Measurements from ENCODE around the gene SDHAF3.
A peak's percentile ranks its signal among the peaks of the same experiment; 100 is the strongest.
"Not testable (repeated sequence)": the region's sequence is repeated elsewhere in the genome, so short reads cannot be mapped to it uniquely, and the experiment has no call there.

Gene SDHAF3

GRCh38 chr7:97123115-97123514 is 5.6 kb downstream of the SDHAF3 start:
- DNase-seq (ENCODE audit: low read depth), result not testable (repeated sequence)

GRCh38 chr7:97126483-97127171 is 9.1 kb downstream of the SDHAF3 start:
- DNase-seq (ENCODE audit: low read depth), result no peak

GRCh38 chr7:97128736-97129135 is 11.2 kb downstream of the SDHAF3 start:
- no peak for DNase-seq (ENCODE audit: low read depth)

GRCh38 chr7:97130417-97131139 is 13.1 kb downstream of the SDHAF3 start:
- DNase-seq (ENCODE audit: low read depth), result no peak

GRCh38 chr7:97133159-97133558 is 15.7 kb downstream of the SDHAF3 start:
- no peak for DNase-seq (ENCODE audit: low read depth)

GRCh38 chr7:97138830-97139229 is 21.3 kb downstream of the SDHAF3 start:
- no peak for DNase-seq (ENCODE audit: low read depth)

- DNase-seq (ENCODE audit: low read depth), result no peak
Measured at GRCh38 chr7:97145068-97145467, 27.6 kb downstream of the SDHAF3 start.

GRCh38 chr7:97149843-97150242 is 32.3 kb downstream of the SDHAF3 start:
- no peak for DNase-seq (ENCODE audit: low read depth)

GRCh38 chr7:97155897-97156418 is 38.5 kb downstream of the SDHAF3 start:
- no peak for DNase-seq (ENCODE audit: low read depth)

GRCh38 chr7:97159984-97160383 is 42.5 kb downstream of the SDHAF3 start:
- not testable (repeated sequence) for DNase-seq (ENCODE audit: low read depth)

GRCh38 chr7:97161609-97162008 is 44.1 kb downstream of the SDHAF3 start:
- DNase-seq (ENCODE audit: low read depth), result not testable (repeated sequence)

GRCh38 chr7:97166308-97166707 is 48.8 kb downstream of the SDHAF3 start:
- DNase-seq (ENCODE audit: low read depth), result no peak

GRCh38 chr7:97167176-97167575 is 49.7 kb downstream of the SDHAF3 start:
- no peak for DNase-seq (ENCODE audit: low read depth)

GRCh38 chr7:97167749-97168148 is 50.3 kb downstream of the SDHAF3 start:
- DNase-seq (ENCODE audit: low read depth), result no peak

GRCh38 chr7:97174303-97174702 is 56.8 kb downstream of the SDHAF3 start:
- no peak for DNase-seq (ENCODE audit: low read depth)

GRCh38 chr7:97179454-97180104 is 62.1 kb downstream of the SDHAF3 start:
- DNase-seq (ENCODE audit: low read depth), result peak; percentile 14

- DNase-seq (ENCODE audit: low read depth), result no peak
Measured at GRCh38 chr7:97187067-97187466, 69.6 kb downstream of the SDHAF3 start.

GRCh38 chr7:97196174-97196573 is 78.7 kb downstream of the SDHAF3 start:
- DNase-seq (ENCODE audit: low read depth), result not testable (repeated sequence)

GRCh38 chr7:97198596-97198995 is 81.1 kb downstream of the SDHAF3 start:
- DNase-seq (ENCODE audit: low read depth), result no peak

- DNase-seq (ENCODE audit: low read depth), result no peak
Measured at GRCh38 chr7:97200018-97200417, 82.5 kb downstream of the SDHAF3 start.

GRCh38 chr7:97203957-97204356 is 86.5 kb downstream of the SDHAF3 start:
- DNase-seq (ENCODE audit: low read depth), result no peak

- DNase-seq (ENCODE audit: low read depth), result no peak
Measured at GRCh38 chr7:97204821-97205220, 87.3 kb downstream of the SDHAF3 start.

- no peak for DNase-seq (ENCODE audit: low read depth)
Measured at GRCh38 chr7:97215556-97215955, 98.1 kb downstream of the SDHAF3 start.
